ENCODE measurements around the gene CAMSAP3.

The CAMSAP3 gene

GRCh38 chr19:7550987-7551761, 44.5 kb upstream of the CAMSAP3 start:
- DNase-seq (ENCODE audit: low read depth in 2 of 2) = peak; percentile 38 to 74
- H3K4me3 ChIP-seq (replicated peaks in 1 of 2; ENCODE audit: low read depth in 2 of 2, low read length in 2 of 2) = no peak overlapping the region
- TF ChIP-seq CTCF (IDR thresholded peaks at IDR 0.05; ENCODE audit: low read depth, low read length) = no peak

- H3K4me3 ChIP-seq (replicated peaks in 1 of 2; ENCODE audit: low read depth in 2 of 2, low read length in 2 of 2) = no peak overlapping the region
- no peak for DNase-seq (ENCODE audit: low read depth in 2 of 2)
- no peak for TF ChIP-seq CTCF (IDR thresholded peaks at IDR 0.05; ENCODE audit: low read depth, low read length)
These were observed 42.9 kb upstream of the CAMSAP3 start for GRCh38 chr19:7552781-7553180.

DNA sequence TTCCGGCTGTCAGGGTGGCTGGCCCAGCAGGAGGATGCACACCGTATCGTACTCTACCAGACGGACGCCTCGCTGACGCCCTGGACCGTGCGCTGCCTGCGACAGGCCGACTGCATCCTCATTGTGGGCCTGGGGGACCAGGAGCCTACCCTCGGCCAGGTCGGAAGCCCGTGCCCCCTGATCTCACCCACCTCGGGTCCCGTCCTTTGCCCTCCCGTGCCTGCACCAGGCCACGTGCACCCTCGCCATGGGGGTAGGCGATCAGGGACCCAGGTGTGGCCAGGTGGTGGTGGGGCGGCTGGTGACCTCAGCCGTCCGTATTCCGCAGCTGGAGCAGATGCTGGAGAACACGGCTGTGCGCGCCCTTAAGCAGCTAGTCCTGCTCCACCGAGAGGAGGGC, 41.1 kb upstream of the CAMSAP3 start:
- DNase-seq (ENCODE audit: low read depth in 2 of 2) = no peak
- no peak overlapping the region for H3K4me3 ChIP-seq (replicated peaks in 1 of 2; ENCODE audit: low read depth in 2 of 2, low read length in 2 of 2)
- no peak for TF ChIP-seq CTCF (IDR thresholded peaks at IDR 0.05; ENCODE audit: low read depth, low read length)

DNA sequence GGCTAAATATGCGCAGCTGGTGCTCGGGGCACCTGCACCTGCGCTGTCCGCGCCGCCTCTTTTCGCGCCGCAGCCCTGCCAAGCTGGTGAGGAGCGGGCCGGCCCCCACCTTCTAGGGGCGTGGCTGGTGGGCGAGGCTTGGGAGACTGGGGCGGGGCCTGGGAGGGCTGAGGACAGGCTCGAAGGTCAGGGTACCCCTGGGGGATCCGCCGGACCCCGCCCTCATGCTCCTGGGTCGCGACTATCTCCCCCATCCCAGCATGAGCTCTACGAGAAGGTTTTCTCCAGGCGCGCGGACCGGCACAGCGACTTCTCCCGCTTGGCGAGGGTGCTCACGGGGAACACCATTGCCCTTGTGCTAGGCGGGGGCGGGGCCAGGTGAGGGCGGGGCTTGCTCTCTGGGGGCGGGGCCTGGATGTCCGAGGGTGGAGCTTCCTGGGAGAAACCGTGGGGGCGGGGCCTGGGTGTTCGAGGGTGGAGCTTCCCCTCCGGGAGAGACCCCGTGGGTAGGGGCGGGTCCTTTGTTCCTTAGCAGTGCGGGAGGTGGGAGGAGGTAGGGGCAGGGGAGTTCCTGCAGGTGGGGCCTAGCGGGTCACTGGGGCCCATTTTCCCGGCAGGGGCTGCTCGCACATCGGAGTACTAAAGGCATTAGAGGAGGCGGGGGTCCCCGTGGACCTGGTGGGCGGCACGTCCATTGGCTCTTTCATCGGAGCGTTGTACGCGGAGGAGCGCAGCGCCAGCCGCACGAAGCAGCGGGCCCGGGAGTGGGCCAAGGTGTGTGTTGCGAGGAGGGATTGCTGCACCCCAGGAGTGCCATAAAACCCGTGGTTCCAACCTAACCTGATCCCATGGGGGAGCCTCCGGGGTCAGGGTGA, 40.4 kb upstream of the CAMSAP3 start:
- no peak overlapping the region for H3K4me3 ChIP-seq (replicated peaks in 1 of 2; ENCODE audit: low read depth in 2 of 2, low read length in 2 of 2)
- DNase-seq (ENCODE audit: low read depth in 2 of 2) = peak in 1 of 2 donors; percentile 9
- TF ChIP-seq CTCF (IDR thresholded peaks at IDR 0.05; ENCODE audit: low read depth, low read length) = no peak

DNA sequence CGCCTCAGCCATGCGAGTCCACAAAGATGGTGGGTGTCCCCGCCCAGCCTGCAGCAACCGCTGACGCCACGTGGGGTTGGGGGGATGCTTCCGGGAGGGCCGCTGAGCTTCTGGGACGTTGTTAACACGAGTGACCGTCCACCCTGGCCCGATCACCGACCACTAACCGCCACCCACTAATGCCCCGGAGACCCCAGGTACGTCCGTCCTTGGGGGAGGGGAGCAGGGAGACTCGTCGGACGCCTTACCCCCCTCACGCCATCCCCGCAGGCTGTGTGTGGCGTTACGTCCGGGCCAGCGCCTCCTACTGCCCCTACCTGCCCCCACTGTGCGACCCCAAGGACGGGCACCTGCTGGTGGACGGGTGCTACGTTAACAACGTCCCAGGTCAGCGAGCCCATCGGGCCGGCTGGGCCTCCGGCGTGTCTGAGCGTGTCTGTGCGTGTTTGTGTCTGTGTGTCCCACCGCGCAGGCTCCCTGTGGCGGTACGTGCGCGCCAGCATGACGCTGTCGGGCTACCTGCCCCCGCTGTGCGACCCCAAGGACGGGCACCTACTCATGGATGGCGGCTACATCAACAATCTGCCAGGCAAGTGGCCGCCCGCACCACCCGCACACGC, 38.9 kb upstream of the CAMSAP3 start:
- no peak for DNase-seq (ENCODE audit: low read depth in 2 of 2)
- TF ChIP-seq CTCF (IDR thresholded peaks at IDR 0.05; ENCODE audit: low read depth, low read length) = no peak
- H3K4me3 ChIP-seq (replicated peaks in 1 of 2; ENCODE audit: low read depth in 2 of 2, low read length in 2 of 2) = no peak overlapping the region

DNA sequence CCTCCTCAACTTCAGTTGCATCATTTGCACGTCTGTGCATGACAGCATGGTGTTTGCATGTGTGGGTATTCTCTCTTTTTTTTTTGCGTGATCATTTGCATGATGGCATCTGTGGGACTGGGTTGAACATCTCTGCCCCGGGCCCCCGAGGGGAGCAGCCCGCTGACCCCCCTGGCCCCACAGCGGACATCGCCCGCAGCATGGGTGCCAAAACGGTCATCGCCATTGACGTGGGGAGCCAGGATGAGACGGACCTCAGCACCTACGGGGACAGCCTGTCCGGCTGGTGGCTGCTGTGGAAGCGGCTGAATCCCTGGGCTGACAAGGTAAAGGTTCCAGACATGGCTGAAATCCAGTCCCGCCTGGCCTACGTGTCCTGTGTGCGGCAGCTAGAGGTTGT, 37.0 kb upstream of the CAMSAP3 start:
- DNase-seq (ENCODE audit: low read depth in 2 of 2) = no peak
- no peak overlapping the region for H3K4me3 ChIP-seq (replicated peaks in 1 of 2; ENCODE audit: low read depth in 2 of 2, low read length in 2 of 2)
- no peak for TF ChIP-seq CTCF (IDR thresholded peaks at IDR 0.05; ENCODE audit: low read depth, low read length)

All from cardiac fibroblast (primary cell).